ENCODE data around the gene LRRC63.
A peak's percentile ranks its signal among the peaks of the same experiment; 100 is the strongest.

The LRRC63 gene

GRCh38 chr13:46202188-46202795, 9.4 kb upstream of the LRRC63 start:
- in situ Hi-C loops (cut with MboI; ENCODE audit: low sequenced_read_pairs, unreplicated experiment), result no loop called here

GRCh38 chr13:46202966-46203365, 8.8 kb upstream of the LRRC63 start:
- in situ Hi-C loops (cut with MboI; ENCODE audit: low sequenced_read_pairs, unreplicated experiment), result no loop called here
- DNase-seq (ENCODE audit: low spot score), result no peak
- no peak for TF ChIP-seq CTCF (IDR thresholded peaks at IDR 0.05; ENCODE audit: borderline replicate concordance, control extremely low read depth, extremely low read depth, insufficient read depth, missing control alignments)

More at GRCh38 chr13:46202188-46202795, 9.4 kb upstream of the LRRC63 start:
- DNase-seq (ENCODE audit: low spot score), result no peak
- TF ChIP-seq CTCF (IDR thresholded peaks at IDR 0.05; ENCODE audit: borderline replicate concordance, control extremely low read depth, extremely low read depth, insufficient read depth, missing control alignments), result no peak

GRCh38 chr13:46206143-46206542, 5.6 kb upstream of the LRRC63 start:
- no peak for TF ChIP-seq CTCF (IDR thresholded peaks at IDR 0.05; ENCODE audit: borderline replicate concordance, control extremely low read depth, extremely low read depth, insufficient read depth, missing control alignments)
- DNase-seq (ENCODE audit: low spot score), result no peak
- in situ Hi-C loops (cut with MboI; ENCODE audit: low sequenced_read_pairs, unreplicated experiment), result no loop called here

- no peak for DNase-seq (ENCODE audit: low spot score)
- in situ Hi-C loops (cut with MboI; ENCODE audit: low sequenced_read_pairs, unreplicated experiment), result no loop called here
Measured at GRCh38 chr13:46207828-46208227, 3.9 kb upstream of the LRRC63 start.

GRCh38 chr13:46210362-46211083, 1.2 kb upstream of the LRRC63 start:
- TF ChIP-seq CTCF (IDR thresholded peaks at IDR 0.05; ENCODE audit: borderline replicate concordance, control extremely low read depth, extremely low read depth, insufficient read depth, missing control alignments), result no peak
- in situ Hi-C loops (cut with MboI; ENCODE audit: low sequenced_read_pairs, unreplicated experiment), result no loop called here
- DNase-seq (ENCODE audit: low spot score), result no peak

More at GRCh38 chr13:46207828-46208227, 3.9 kb upstream of the LRRC63 start:
- TF ChIP-seq CTCF (IDR thresholded peaks at IDR 0.05; ENCODE audit: borderline replicate concordance, control extremely low read depth, extremely low read depth, insufficient read depth, missing control alignments), result no peak

GRCh38 chr13:46211116-46211482, 629 bp upstream of the LRRC63 start:
- peak; percentile 38 for DNase-seq (ENCODE audit: low spot score)
- TF ChIP-seq CTCF (IDR thresholded peaks at IDR 0.05; ENCODE audit: borderline replicate concordance, control extremely low read depth, extremely low read depth, insufficient read depth, missing control alignments), result no peak
- in situ Hi-C loops (cut with MboI; ENCODE audit: low sequenced_read_pairs, unreplicated experiment), result no loop called here
